Lung (tissue), 12 donors: ENCODE data around the gene EPB41L5. TPM values are rescaled to one million over a fixed set of nuclear protein-coding genes. Genes with fewer than 3 reads are reported as not detected.

ENCODE experiments used
- ATAC-seq: fragments of 200-7000 bp; cut with Tn5 transposase; one replicate; pipeline ENCODE4 v1.9.1; 2020; ENCODE audit warnings: moderate number of reproducible peaks; ENCODE audit not compliant: insufficient read depth, low FRiP score
- DNase-seq, 3 donors: peaks; one replicate each; pipeline ENCODE4 v3.0.0-alpha.2; 2013 to 2017
- H3K27ac ChIP-seq, 2 donors: one replicate each; pipeline ENCODE4 v1.5.1; 2013; ENCODE audit warnings: mild to moderate bottlenecking in 2 of 2, moderate library complexity in 2 of 2, control low read depth in 1 of 2, inconsistent platforms in 1 of 2, low read depth in 1 of 2, low read length in 1 of 2
- H3K27me3 ChIP-seq, 3 donors: one replicate each; pipeline ENCODE4 v1.5.1; 2013; ENCODE audit warnings: low read length in 2 of 3; ENCODE audit not compliant: control insufficient read depth in 3 of 3, insufficient read depth in 3 of 3
- H3K36me3 ChIP-seq, 4 donors: one replicate each; pipeline ENCODE4 v1.5.1; 2013; ENCODE audit warnings: low read length in 4 of 4, mild to moderate bottlenecking in 1 of 4, moderate library complexity in 1 of 4; ENCODE audit not compliant: control insufficient read depth in 4 of 4, insufficient read depth in 4 of 4
- H3K4me1 ChIP-seq, 5 donors: one replicate each; pipeline ENCODE4 v1.5.1; 2013; ENCODE audit warnings: low read length in 5 of 5, mild to moderate bottlenecking in 2 of 5, moderate library complexity in 1 of 5; ENCODE audit not compliant: control insufficient read depth in 5 of 5, insufficient read depth in 5 of 5
- H3K4me3 ChIP-seq: one replicate; pipeline ENCODE4 v1.5.1; 2013; ENCODE audit warnings: mild to moderate bottlenecking, control low read depth, moderate library complexity
- H3K9ac ChIP-seq, 2 donors: one replicate each; pipeline ENCODE4 v1.5.1; 2013; ENCODE audit warnings: low read length in 2 of 2, control low read depth in 1 of 2; ENCODE audit not compliant: insufficient read depth in 1 of 2
- H3K9me3 ChIP-seq, 4 donors: one replicate each; pipeline ENCODE4 v1.5.1; 2013; ENCODE audit warnings: low read length in 3 of 4, mild to moderate bottlenecking in 1 of 4, moderate library complexity in 1 of 4; ENCODE audit not compliant: control insufficient read depth in 4 of 4, insufficient read depth in 3 of 4
- WGBS, 2 donors: extraction: QIAGEN DNeasy Blood & Tissue Kit; methylation state at CpG; one replicate each; pipeline ENCODE4 v1.1.7; 2013; 5-methylcytosine and 5-hydroxymethylcytosine counted together
- polyA plus RNA-seq, 2 donors: library from polyadenylated mRNA; stranded (reverse); fragments of 200-250 nt; gene quantifications; one replicate each; pipeline ENCODE4 v1.2.1, GENCODE V29; 2013
- total RNA-seq, 2 donors: library from RNA; depleted of rRNA in 1 of 2; stranded (reverse); fragments of >200 nt in 1 of 2; gene quantifications; one replicate each; pipeline ENCODE4 v1.2.1, GENCODE V29; 2014 to 2021
- TF ChIP-seq, protein P1 (sequence below): IDR thresholded peaks from 2 replicates; pipeline ENCODE4 v1.5.1; 2012; ENCODE audit warnings: mild to moderate bottlenecking; ENCODE audit errors: control extremely low read depth, extremely low read depth
- donor health status: control.
- donor health status: control.
- donor health status: Bipolar disorder and iron deficiency.
- donor health status: healthy.
- donor health status: DM: yes; HTN: yes; CAD: no.

Gene EPB41L5
- total and polyA plus RNA-seq, 4 donors = 14.7 to 101 (median 31.3) TPM

DNA sequence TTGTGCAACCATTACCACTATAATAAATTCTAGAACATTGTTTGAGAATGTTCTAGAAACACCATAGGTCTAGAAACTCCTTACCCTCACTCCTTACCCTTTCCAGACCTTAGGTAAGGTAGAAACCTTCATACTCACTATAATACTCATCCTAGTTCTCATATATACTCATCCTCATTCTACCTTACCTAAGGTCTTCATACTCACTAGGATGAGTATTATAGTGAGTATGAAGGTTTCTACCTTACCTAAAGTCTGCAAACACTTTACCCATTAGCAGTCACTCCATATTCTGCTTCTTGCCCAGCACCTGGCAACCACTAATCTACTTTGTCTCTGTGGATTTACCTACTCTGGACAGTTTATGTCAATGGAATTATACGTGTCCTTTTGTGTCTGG lies 135.4 kb downstream of the EPB41L5 start:
- no peak overlapping the region for H3K9ac ChIP-seq
- no peak overlapping the region for H3K27ac ChIP-seq
- no peaks in the 10 kb centered on the region for H3K4me1 ChIP-seq
- DNase-seq (no peak), ATAC-seq (no peak)
- TF ChIP-seq, protein P1, sequence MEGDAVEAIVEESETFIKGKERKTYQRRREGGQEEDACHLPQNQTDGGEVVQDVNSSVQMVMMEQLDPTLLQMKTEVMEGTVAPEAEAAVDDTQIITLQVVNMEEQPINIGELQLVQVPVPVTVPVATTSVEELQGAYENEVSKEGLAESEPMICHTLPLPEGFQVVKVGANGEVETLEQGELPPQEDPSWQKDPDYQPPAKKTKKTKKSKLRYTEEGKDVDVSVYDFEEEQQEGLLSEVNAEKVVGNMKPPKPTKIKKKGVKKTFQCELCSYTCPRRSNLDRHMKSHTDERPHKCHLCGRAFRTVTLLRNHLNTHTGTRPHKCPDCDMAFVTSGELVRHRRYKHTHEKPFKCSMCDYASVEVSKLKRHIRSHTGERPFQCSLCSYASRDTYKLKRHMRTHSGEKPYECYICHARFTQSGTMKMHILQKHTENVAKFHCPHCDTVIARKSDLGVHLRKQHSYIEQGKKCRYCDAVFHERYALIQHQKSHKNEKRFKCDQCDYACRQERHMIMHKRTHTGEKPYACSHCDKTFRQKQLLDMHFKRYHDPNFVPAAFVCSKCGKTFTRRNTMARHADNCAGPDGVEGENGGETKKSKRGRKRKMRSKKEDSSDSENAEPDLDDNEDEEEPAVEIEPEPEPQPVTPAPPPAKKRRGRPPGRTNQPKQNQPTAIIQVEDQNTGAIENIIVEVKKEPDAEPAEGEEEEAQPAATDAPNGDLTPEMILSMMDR = no peak
- peaks cover 0 to 37% (median 12%) of the 10 kb centered on the region in 4 donors for H3K36me3 ChIP-seq
- WGBS, 2 donors = 96 to 100% methylated on average over 1 of the region's 1 CpG
- H3K9me3 ChIP-seq = peaks cover 0 to 7% (median 3%) of the 10 kb centered on the region in 4 donors
- H3K27me3 ChIP-seq = no peaks in the 10 kb centered on the region
- H3K4me3 ChIP-seq = no peak overlapping the region

DNA sequence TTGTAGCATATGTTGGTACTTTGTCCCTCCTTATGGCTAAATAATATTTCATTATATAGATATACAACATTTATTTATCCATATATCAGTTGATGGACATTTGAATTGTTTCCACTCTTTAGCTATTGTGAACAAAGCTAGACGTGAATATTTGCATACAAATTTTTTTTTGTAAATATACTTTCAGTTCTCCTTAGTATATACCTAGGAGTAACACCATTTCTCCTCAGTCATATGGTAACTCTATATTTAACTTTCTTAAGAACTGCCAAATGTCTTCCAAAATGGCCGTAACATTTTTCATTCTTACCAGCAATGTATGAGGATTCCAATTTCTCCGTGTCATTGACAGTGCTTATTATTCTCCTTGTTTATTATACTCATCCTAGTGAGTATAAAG lies 135.8 kb downstream of the EPB41L5 start:
- WGBS, 2 donors = 94 to 95% methylated on average over 3 of the region's 3 CpGs

DNA sequence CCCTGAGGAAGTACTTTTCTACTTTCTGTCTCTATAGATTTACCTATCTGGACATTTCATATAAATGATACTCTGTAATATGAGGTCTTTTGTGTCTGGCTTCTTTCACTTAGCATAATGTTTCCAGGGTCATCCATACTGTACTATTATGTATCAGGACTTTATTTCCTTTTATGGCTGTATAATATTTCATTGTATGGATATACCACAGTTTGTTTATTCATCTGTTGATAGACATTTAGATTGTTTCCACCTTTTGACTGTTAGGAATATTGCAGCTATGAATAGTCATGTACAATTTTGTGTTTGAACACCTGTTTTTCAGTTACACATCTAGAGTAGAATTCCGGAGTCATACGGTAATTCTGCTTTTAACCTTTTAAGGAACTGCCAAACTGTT lies 136.5 kb downstream of the EPB41L5 start:
- Histone ChIP-seq H3K36me3 (peaks cover 0 to 45% (median 12%) of the 10 kb centered on the region in 4 donors), H3K9me3 (peaks cover 0 to 7% (median 3%) of the 10 kb centered on the region in 4 donors), H3K27me3 (no peaks in the 10 kb centered on the region), H3K4me3 (no peak overlapping the region), H3K27ac (no peak overlapping the region), H3K9ac (no peak overlapping the region), H3K4me1 (no peaks in the 10 kb centered on the region)
- WGBS, 2 donors = 98 to 100% methylated on average over 2 of the region's 2 CpGs
- TF ChIP-seq, protein P1 = no peak
- no peak for DNase-seq
- no peak for ATAC-seq

More for the DNA sequence above, 135.8 kb downstream of the EPB41L5 start:
- TF ChIP-seq, protein P1 = no peak
- Histone ChIP-seq H3K27ac (no peak overlapping the region), H3K9me3 (peaks cover 0 to 7% (median 3%) of the 10 kb centered on the region in 4 donors), H3K4me1 (no peaks in the 10 kb centered on the region), H3K9ac (no peak overlapping the region), H3K27me3 (no peaks in the 10 kb centered on the region), H3K4me3 (no peak overlapping the region), H3K36me3 (peaks cover 0 to 40% (median 12%) of the 10 kb centered on the region in 4 donors)
- ATAC-seq = no peak
- DNase-seq = no peak

DNA sequence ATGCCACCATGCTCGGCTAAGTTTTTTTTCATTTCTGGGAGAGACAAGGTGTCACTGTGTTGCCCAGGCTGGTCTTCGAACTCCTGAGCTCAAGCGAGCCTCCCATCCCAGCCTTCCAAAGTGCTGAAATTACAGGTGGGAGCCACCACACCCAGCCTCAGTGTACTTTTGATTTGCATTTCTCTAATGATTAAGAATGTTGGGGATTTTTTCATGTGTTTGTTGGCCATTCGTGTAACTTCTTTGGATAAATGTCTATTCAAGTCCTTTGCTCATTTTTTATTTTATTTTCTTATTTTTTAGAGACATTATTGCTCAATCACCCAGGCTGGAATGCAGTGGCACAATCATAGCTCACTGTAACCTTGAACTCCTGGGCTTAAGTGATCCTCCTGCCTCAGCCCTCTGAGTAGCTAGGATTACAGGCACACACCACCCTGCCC lies 137.2 kb downstream of the EPB41L5 start:
- H3K27ac ChIP-seq = no peak overlapping the region
- no peak overlapping the region for H3K4me3 ChIP-seq
- peaks cover 0 to 45% (median 12%) of the 10 kb centered on the region in 4 donors for H3K36me3 ChIP-seq
- ATAC-seq (no peak), DNase-seq (no peak)
- TF ChIP-seq, protein P1 = no peak
- H3K9ac ChIP-seq = no peak overlapping the region
- no peaks in the 10 kb centered on the region for H3K4me1 ChIP-seq
- H3K9me3 ChIP-seq = peaks cover 0 to 7% (median 3%) of the 10 kb centered on the region in 4 donors
- 96 to 98% methylated on average over 4 of the region's 4 CpGs for WGBS, 2 donors
- no peaks in the 10 kb centered on the region for H3K27me3 ChIP-seq
